NCI-H1417 treated with DMSO at 0.1 percent for 48 hours (cell line): Measurements from ENCODE around the gene STAP2.
"Not testable (repeated sequence)": the region's sequence is repeated elsewhere in the genome, so short reads cannot be mapped to it uniquely, and the experiment has no call there.

ENCODE experiments used
- DNase-seq: peaks from one replicate; lab custom pipeline; 2025; lab: John Stamatoyannopoulos, UW

Gene STAP2

GRCh38 chr19:4298810-4299550 lies 39.6 kb downstream of the STAP2 start:
- no peak for DNase-seq

GRCh38 chr19:4297901-4298809 lies 40.5 kb downstream of the STAP2 start:
- DNase-seq, result no peak

DNA sequence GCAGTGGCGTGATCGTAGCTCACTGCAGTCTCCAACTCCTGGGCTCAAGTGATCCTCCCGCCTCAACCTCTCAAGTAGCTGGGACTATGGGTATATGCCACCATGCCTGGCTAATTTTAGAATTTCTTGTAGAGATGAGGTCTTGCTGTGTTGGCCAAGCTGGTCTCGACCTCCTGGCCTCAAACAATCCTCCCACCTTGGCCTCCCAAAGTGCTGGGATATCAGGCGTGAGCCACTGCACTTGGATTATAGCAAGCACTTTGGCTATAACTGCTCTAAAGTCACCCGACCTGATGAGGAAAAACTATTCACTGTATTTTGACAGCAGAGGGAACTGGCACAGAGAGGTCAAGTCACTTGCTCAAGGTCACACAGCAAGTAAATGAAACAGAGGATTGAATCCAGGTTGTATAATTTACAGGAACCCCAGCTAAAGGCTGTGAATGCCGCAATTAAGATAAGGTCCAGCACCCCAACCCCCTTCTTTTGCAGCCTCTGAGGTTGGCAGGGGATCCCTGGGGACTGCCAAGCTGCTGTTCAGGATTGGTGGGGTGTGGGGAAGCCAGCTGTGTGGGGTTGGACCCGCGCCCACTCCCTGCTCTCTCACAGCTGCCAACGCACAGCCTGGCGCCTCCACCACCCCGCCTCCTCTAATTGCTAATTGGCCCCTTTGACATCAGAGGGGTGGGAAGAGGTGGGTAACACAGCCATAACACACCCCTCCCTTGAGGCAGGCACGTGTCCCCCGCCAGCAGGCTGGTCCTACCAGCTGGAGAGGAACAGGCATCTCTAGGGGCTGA lies 42.5 kb downstream of the STAP2 start:
- peak; percentile 45 for DNase-seq

GRCh38 chr19:4294389-4294788 lies 44.2 kb downstream of the STAP2 start:
- no peak for DNase-seq

DNA sequence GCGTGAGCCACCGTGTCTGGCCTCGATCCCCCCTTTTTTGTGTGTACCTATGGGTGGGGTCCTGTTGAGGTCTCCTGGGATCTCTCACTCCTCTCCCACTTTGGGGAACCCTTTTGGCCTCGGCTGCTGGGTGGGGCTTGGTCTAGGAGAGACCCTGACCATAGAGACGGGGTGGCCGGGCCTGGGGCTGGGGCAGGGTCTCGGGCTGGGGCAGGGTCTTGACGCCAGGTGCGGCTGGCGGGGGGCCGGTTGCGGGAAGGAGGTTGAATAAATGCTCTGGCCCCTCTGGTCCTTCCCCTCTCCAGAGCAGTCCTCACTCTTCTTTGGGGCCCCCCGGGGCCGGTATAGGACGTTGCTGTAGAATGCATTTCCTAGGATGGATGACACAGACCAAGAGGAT lies 46.1 kb downstream of the STAP2 start:
- no peak for DNase-seq

DNA sequence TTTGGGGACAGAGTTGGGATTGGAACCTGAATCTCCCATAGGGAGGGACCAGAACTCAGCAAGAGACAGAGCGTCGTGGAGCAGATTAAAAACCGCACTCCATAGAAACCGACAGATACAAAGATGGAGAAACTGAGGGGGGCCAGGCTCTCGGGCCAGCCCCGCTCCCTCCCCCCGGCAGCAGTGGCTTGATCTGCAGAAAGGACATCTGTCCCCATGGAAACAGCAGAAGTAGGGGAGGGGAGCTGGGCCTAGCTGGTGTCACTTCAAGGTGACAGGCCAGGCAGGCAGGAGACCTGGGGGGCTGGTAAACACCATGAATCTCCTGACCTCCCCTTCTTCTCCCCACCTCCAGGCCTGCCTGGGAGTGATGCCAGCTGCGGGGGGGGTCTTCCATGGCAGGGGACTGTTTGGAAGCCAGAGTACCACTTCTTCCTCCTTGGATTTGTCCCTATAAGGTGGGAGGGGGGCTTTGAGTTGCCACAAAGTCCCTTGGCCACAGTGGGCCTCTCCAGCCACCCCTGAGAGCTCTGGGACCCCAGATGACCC lies 47.4 kb downstream of the STAP2 start:
- DNase-seq, result no peak

DNA sequence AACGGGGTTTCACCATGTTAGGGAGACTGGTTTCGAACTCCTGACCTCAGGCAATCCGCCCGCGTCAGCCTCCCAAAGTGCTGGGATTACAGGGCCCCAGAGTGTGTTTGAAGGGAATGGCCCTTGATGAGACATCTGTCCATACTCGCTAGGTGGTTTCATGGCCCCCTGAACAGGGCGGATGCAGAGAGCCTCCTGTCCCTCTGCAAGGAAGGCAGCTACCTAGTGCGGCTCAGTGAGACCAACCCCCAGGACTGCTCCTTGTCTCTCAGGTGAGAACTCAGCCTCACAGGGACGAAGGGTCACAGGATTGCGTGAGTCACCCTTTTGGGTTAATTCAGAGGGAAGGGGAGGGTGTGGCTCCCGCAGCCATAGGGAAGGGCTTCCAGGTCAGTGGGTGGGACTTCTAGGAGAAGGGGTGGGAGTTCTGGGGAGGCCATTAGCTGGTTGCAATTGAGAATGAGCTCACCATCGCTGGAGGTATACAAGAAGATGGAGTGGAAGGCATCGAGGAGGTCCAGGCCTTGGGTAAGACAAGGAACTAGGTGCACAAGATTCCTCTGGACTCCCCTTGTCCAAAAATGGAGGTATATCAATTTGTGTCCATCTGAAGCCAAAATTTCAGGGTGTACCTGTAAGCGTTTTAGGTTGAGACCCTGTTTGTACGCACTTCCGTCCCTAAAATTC lies 50.4 kb downstream of the STAP2 start:
- no peak for DNase-seq

DNA sequence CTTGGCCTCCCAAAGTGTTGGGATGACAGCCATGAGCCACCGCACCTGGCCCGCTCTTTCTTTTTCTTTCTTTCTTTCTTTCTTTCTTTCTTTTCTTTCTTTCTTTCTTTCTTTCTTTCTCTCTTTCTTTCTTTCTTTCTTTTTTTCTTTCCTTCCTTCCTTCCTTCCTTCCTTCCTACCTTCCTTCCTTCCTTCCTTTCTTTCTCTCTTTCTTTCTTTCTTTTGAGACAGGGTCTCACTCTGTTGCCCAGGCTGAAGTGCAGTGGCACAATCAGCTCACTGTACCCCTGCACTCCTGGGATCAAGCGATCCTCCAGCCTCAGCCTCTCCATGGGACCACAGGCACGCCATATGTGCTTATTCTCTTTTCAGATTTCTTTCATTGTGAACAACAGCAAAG lies 52.5 kb downstream of the STAP2 start:
- not testable (repeated sequence) for DNase-seq

- DNase-seq, result no peak
These were observed 53.7 kb downstream of the STAP2 start for GRCh38 chr19:4284974-4285373.

DNA sequence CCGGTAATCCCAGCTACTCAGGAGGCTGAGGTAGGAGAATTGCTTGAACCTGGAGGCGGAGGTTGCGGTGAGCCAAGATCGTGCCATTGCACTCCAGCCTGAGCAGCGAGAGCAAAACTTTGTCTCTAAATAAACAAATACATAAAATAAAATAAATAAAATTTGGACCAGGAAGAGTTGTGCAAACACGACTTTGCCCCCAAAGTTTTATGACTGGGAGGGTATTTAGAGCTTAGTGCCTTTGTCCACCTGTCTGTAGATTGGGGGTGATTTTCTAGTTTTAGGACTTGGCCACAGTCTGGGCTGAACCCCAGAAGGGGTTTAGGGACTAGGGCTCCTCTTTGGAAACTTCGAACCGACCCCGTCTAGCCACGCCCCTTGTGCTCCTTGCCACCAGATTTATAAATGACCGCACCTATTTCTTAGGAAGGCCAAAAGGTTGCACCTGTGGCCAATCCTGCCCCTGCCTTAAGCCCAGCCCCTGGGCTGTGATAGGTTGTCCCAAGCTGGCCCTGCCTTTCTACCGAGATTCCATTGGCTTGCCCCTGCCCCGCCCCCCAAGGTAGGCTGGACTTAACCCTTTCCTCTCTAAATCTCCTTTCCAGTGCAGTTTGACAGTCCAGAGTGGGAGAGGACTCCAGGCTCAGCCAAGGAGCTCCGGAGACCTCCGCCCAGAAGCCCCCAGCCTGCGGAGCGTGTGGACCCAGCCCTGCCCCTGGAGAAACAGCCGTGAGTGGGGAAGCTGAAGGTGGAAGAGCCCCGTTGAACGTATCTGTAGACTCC lies 54.3 kb downstream of the STAP2 start:
- no peak for DNase-seq

GRCh38 chr19:4279530-4280422 lies 58.9 kb downstream of the STAP2 start:
- DNase-seq, result no peak

- DNase-seq, result no peak
These were observed 59.4 kb downstream of the STAP2 start for GRCh38 chr19:4279267-4279529.

DNA sequence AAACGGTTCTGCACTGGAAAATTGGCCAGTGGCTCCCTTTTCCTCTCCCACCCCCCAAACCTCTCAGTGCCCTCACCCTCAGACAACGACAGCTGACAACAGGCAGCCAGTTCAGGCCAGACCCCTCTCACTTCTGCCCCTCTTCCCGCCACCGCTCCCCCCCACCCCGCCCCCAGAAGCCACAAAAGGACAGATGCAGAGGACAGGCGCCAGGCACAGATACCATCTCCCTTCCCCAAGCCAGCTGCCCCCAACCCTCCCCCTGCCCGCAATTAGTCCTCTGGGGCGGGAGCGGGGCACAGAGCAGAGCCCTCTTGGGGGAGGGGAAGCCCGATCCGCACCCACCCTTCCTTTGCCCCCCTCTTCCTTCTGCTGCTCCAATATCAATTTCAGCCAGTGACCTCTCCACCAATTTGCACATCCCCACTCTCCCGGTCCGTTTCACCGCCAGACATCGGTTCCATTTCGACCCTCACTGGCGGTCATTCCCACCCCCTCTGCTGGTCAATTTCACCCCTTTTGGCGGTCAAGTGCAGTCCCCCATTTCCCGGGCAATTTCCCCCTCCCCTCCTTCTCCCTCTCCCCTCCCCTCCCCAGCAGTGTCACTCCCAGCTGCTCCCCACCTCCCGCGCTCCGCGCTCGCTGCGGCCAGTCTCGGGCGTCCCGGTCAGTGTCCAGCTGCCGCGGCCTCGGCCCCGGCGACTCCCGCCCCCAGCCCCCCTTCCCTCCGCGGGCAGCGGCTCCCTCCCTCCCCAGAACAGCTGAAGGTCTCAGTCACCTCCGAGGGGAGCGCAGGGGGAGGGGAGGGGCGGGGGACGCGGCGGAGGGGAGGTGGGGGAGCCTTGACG lies 60.0 kb downstream of the STAP2 start, which contains the start of gene SHD:
Gene SHD, plus strand, starts transcription at position 848 of the 848 bp plus-strand sequence. CDS start 798 bp downstream, outside the sequence.
- no peak for DNase-seq

DNA sequence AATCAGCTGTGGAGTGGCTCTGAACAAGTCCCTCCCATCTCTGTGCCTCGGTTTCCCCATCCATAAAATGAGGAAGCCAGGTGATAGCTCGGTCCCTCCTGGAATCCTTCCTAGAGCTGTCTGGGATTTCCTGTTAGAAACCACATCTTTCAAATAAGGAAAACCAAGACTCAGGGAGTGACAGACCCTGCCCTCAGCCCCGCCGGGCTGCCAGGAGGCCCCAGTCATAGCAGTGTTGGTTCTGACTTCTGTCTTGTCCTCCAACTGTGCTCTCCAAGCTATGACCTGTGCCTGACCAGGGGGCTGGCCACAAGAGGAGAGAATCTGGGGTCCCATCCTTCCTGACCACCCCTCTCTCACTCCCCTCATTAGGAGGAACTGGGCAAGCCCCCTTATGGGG lies 60.6 kb downstream of the STAP2 start:
- DNase-seq, result no peak

GRCh38 chr19:4277191-4277696 lies 61.4 kb downstream of the STAP2 start:
- DNase-seq, result no peak

DNA sequence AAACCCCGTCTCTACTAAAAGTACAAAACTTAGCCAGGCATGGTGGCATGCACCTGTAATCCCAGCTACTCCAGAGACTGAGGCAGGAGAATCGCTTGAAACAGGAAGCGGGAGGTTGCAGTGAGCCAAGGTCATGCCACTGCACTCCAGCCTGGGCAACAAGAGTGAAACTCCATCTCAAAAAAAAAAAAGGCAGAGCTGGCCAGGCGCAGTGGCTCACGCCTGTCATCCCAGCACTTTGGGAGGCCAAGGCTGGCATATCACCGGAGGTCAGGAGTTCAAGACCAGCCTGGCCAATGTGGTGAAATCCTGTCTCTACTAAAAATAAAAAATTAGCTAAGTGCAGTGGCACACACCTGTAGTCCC lies 64.3 kb downstream of the STAP2 start:
- not testable (repeated sequence) for DNase-seq
